ENCODE data around the gene RALGDS. TPM values are rescaled to one million over a fixed set of nuclear protein-coding genes. Genes with fewer than 3 reads are reported as not detected.
A peak's percentile ranks its signal among the peaks of the same experiment; 100 is the strongest.
"Not testable (repeated sequence)": the region's sequence is repeated elsewhere in the genome, so short reads cannot be mapped to it uniquely, and the experiment has no call there.

Gene RALGDS
- total and polyA plus RNA-seq, 7 experiments from 2014 or later, result 17.8 to 123 (median 76.9) TPM

DNA sequence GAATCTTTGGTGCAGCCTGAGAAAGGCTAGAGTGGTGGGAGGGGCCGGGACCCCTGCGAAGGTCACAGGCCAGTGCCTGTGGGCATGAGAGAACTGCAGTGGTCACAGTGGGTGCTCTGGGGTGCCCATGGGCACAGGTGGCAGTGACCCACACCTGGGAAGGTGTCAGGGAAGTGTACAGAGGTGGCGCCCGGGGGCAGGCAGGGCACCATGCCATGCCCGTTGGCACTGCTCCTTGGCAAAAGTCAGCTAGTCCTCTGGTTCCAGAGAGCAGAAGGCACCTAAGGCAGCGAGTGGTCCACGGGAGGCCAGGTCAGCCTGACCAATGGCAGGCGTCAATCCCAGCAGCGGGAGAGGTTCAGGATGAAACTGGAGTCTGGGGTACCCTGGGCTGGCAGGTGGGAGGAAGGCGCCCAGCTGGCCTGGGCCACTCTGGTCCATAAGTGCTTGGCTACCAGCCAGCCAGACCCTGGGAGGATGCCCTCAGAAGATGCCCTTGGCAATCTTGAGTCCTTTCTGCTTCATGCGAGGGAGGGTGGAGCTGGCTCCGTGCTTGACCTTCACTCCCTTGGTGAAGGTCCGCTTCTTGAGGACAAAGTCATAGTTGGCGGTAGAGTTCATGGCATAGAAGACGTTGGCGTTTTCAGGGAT lies 22.8 kb downstream of the RALGDS start:
- H3K36me3 ChIP-seq (ENCODE audit: control insufficient read depth in 2 of 3, insufficient read depth in 3 of 3, low read length in 3 of 3), result peaks cover 35 to 63% (median 39%) of the 10 kb centered on the region in 3 experiments
- no peak overlapping the region for H3K27ac ChIP-seq (ENCODE audit: low read depth, low read length)
- no peak overlapping the region for H3K4me3 Mint-ChIP-seq
- ATAC-seq (no peak), DNase-seq (no peak)
- H3K9me3 Mint-ChIP-seq, result peaks cover 6 to 17% (median 10%) of the 10 kb centered on the region in 11 donors
- ChIA-PET POLR2A (interaction anchor here (0.7 kb wide), 1 partner anchor 12 kb away, joined by 3 read pairs; no protein-coding TSS in a partner anchor), CTCF (interaction anchor here (2.1 kb wide), 1 partner anchor 46 kb away, joined by 5 read pairs; no protein-coding TSS in a partner anchor)
- H3K27ac Mint-ChIP-seq, result no peak overlapping the region
- intact Hi-C loops (cut with micrococcal nuclease), result no loop called here
- H3K36me3 Mint-ChIP-seq, result peaks cover 8 to 61% (median 40%) of the 10 kb centered on the region in 5 donors
- H3K4me1 Mint-ChIP-seq, result peaks cover 0 to 4% (median 0%) of the 10 kb centered on the region in 7 donors
- H3K4me3 ChIP-seq (ENCODE audit: low read length), result no peak overlapping the region
- no peaks in the 10 kb centered on the region for H3K9me3 ChIP-seq (ENCODE audit: control insufficient read depth in 2 of 3, low read length in 3 of 3)
- no peaks in the 10 kb centered on the region for H3K27me3 Mint-ChIP-seq
- H3K27me3 ChIP-seq (ENCODE audit: control insufficient read depth in 2 of 2, insufficient read depth in 2 of 2, low read length in 2 of 2), result no peaks in the 10 kb centered on the region
- no peaks in the 10 kb centered on the region for H3K4me1 ChIP-seq (ENCODE audit: control insufficient read depth in 2 of 2, insufficient read depth in 2 of 2, low read length in 2 of 2)

DNA sequence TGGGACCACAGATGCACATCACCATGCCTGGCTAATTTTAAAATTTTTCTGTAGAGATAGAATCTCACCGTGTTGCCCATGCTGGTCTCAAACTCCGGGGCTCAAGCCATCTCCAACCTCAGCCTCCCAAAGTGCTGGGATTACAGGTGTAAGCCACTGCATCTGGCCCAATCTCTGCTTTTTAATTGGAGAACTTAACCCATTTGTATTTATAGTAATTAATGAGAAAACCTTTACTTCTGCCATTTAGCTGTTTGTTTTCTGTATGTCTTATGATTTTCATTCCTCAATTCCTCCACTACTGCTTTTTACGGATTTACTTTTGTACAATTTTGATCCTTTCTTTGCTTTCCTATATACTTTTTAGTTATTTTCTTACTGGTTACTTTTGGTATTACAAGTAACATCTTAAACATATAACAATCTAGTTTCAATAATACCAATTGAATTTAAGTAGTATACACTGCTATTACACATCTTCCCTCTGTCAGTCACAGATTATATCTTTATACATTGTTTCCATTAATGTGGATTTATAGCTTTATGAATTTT lies 26.1 kb downstream of the RALGDS start:
- Histone ChIP-seq H3K36me3 (ENCODE audit: control insufficient read depth in 2 of 3, insufficient read depth in 3 of 3, low read length in 3 of 3) (peaks cover 16 to 30% (median 21%) of the 10 kb centered on the region in 3 experiments), H3K27me3 (ENCODE audit: control insufficient read depth in 2 of 2, insufficient read depth in 2 of 2, low read length in 2 of 2) (no peaks in the 10 kb centered on the region), H3K9me3 (ENCODE audit: control insufficient read depth in 2 of 3, low read length in 3 of 3) (no peaks in the 10 kb centered on the region), H3K4me1 (ENCODE audit: control insufficient read depth in 2 of 2, insufficient read depth in 2 of 2, low read length in 2 of 2) (no peaks in the 10 kb centered on the region), H3K4me3 (ENCODE audit: low read length) (no peak overlapping the region), H3K27ac (ENCODE audit: low read depth, low read length) (no peak overlapping the region)
- POLR2A ChIA-PET, result no interaction called here
- ATAC-seq (no peak), DNase-seq (no peak)
- H3K4me3 Mint-ChIP-seq, result no peak overlapping the region
- H3K27ac Mint-ChIP-seq, result peak overlapping the region in 1 of 9 donors; percentile 46
- no peaks in the 10 kb centered on the region for H3K27me3 Mint-ChIP-seq
- H3K36me3 Mint-ChIP-seq, result peaks cover 0 to 45% (median 32%) of the 10 kb centered on the region in 5 donors
- intact Hi-C loops (cut with micrococcal nuclease), result no loop called here
- CTCF ChIA-PET, result interaction anchor here (0.6 kb wide), 1 partner anchor 85 kb away, joined by 3 read pairs; no protein-coding TSS in a partner anchor
- H3K9me3 Mint-ChIP-seq, result peaks cover 6 to 17% (median 11%) of the 10 kb centered on the region in 11 donors
- H3K4me1 Mint-ChIP-seq, result peaks cover 0 to 4% (median 0%) of the 10 kb centered on the region in 7 donors

DNA sequence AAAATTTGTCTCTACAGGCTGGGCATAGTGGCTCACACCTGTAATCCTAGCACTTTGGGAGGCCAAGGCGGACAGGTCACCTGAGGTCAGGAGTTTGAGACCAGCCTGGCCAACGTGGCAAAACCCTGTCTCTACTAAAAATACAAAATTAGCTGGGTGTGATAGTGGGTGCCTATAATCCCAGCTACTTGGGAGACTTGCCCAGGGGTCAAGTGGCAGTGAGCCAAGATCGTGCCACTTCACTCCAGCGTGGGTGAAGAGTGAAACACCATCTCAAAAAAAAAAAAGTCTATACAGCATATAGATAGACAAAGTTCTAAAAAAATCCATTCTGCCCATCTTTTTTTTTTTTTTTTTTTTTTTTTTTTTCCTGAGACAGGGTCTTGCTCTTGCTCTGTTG lies 26.7 kb downstream of the RALGDS start:
- H3K27me3 Mint-ChIP-seq; H3K4me3 ChIP-seq (ENCODE audit: low read length); H3K27ac Mint-ChIP-seq; H3K4me1 ChIP-seq (ENCODE audit: control insufficient read depth in 2 of 2, insufficient read depth in 2 of 2, low read length in 2 of 2); H3K4me3 Mint-ChIP-seq; ATAC-seq; H3K27me3 ChIP-seq (ENCODE audit: control insufficient read depth in 2 of 2, insufficient read depth in 2 of 2, low read length in 2 of 2); POLR2A ChIA-PET; CTCF ChIA-PET; H3K27ac ChIP-seq (ENCODE audit: low read depth, low read length); DNase-seq; H3K9me3 ChIP-seq (ENCODE audit: control insufficient read depth in 2 of 3, low read length in 3 of 3); H3K4me1 Mint-ChIP-seq; intact Hi-C loops (cut with micrococcal nuclease): not testable (repeated sequence)
- peaks cover 13 to 26% (median 21%) of the 10 kb centered on the region in 3 experiments for H3K36me3 ChIP-seq (ENCODE audit: control insufficient read depth in 2 of 3, insufficient read depth in 3 of 3, low read length in 3 of 3)
- peaks cover 6 to 17% (median 11%) of the 10 kb centered on the region in 11 donors for H3K9me3 Mint-ChIP-seq
- H3K36me3 Mint-ChIP-seq, result peaks cover 0 to 40% (median 29%) of the 10 kb centered on the region in 5 donors

DNA sequence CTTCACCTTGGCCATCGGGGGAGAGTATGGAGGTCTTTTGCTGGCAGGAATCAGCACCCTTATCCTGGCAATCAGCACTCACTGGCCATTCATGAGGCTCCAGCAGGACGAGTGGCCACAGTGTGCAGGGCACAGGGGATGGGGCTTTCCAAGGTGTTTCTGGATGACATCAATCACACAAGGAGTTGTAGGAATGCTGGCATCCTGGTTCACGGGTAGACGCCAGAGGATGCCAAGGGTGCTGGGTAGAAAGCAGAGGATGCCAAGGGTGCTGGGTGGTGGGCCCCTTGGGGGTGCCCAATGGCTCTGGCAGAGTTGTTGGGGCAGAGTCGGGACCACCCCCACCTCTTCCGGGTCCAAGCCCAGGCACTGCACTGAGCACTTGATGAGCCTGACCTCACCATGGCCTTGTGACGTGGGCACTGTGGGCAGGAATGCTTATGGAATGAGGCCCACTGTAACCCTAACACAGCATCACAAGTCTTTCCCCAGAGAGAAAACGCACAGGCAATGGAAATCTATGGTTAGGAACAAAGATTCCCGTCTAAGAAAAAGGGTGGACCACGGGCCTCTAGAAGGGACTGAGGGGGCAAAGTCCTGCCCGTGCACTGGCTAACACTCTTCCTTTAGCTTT lies 30.2 kb downstream of the RALGDS start:
- CTCF ChIA-PET, result no interaction called here
- DNase-seq (no peak), ATAC-seq (no peak)
- no peaks in the 10 kb centered on the region for H3K36me3 ChIP-seq (ENCODE audit: control insufficient read depth in 2 of 3, insufficient read depth in 3 of 3, low read length in 3 of 3)
- Mint-ChIP-seq H3K27me3 (no peaks in the 10 kb centered on the region), H3K4me3 (no peak overlapping the region), H3K36me3 (peaks cover 0 to 10% (median 2%) of the 10 kb centered on the region in 5 donors), H3K4me1 (no peaks in the 10 kb centered on the region), H3K9me3 (peaks cover 0 to 9% (median 6%) of the 10 kb centered on the region in 11 donors), H3K27ac (no peak overlapping the region)
- H3K9me3 ChIP-seq (ENCODE audit: control insufficient read depth in 2 of 3, low read length in 3 of 3), result no peaks in the 10 kb centered on the region
- H3K27me3 ChIP-seq (ENCODE audit: control insufficient read depth in 2 of 2, insufficient read depth in 2 of 2, low read length in 2 of 2), result no peaks in the 10 kb centered on the region
- H3K4me3 ChIP-seq (ENCODE audit: low read length), result no peak overlapping the region
- POLR2A ChIA-PET, result no interaction called here
- H3K27ac ChIP-seq (ENCODE audit: low read depth, low read length), result no peak overlapping the region
- no peaks in the 10 kb centered on the region for H3K4me1 ChIP-seq (ENCODE audit: control insufficient read depth in 2 of 2, insufficient read depth in 2 of 2, low read length in 2 of 2)
- intact Hi-C loops (cut with micrococcal nuclease), result no loop called here

DNA sequence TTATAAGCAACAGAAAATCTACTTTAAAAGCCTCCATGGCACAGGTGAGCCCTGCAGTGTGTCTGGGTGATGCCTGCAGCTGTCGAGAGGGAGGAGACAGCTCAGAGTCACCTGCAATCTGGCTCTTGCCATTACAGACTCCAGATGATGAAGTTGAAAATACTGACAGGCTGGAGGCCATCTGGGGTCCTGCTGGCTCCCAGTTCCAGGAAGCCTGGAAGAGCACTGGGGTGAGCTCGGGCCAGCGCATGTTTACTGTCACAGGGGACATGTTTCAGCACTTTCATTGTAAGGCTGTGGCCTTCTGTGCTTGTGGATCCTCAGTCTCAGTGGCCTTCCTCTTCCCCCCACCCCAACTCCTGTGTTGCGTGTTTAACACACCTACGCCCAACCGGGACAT lies 30.9 kb downstream of the RALGDS start:
- ChIA-PET CTCF (no interaction called here), POLR2A (no interaction called here)
- peaks cover 0 to 4% (median 0%) of the 10 kb centered on the region in 5 donors for H3K36me3 Mint-ChIP-seq
- intact Hi-C loops (cut with micrococcal nuclease), result no loop called here
- no peaks in the 10 kb centered on the region for H3K36me3 ChIP-seq (ENCODE audit: control insufficient read depth in 2 of 3, insufficient read depth in 3 of 3, low read length in 3 of 3)
- H3K4me3 Mint-ChIP-seq, result no peak overlapping the region
- no peaks in the 10 kb centered on the region for H3K27me3 ChIP-seq (ENCODE audit: control insufficient read depth in 2 of 2, insufficient read depth in 2 of 2, low read length in 2 of 2)
- ATAC-seq (no peak), DNase-seq (no peak)
- no peaks in the 10 kb centered on the region for H3K27me3 Mint-ChIP-seq
- peak overlapping the region in 1 of 9 donors; percentile 59 for H3K27ac Mint-ChIP-seq
- H3K9me3 ChIP-seq (ENCODE audit: control insufficient read depth in 2 of 3, low read length in 3 of 3), result no peaks in the 10 kb centered on the region
- no peak overlapping the region for H3K4me3 ChIP-seq (ENCODE audit: low read length)
- H3K4me1 ChIP-seq (ENCODE audit: control insufficient read depth in 2 of 2, insufficient read depth in 2 of 2, low read length in 2 of 2), result no peaks in the 10 kb centered on the region
- no peak overlapping the region for H3K27ac ChIP-seq (ENCODE audit: low read depth, low read length)
- H3K9me3 Mint-ChIP-seq, result peaks cover 0 to 5% (median 3%) of the 10 kb centered on the region in 11 donors
- H3K4me1 Mint-ChIP-seq, result no peaks in the 10 kb centered on the region

DNA sequence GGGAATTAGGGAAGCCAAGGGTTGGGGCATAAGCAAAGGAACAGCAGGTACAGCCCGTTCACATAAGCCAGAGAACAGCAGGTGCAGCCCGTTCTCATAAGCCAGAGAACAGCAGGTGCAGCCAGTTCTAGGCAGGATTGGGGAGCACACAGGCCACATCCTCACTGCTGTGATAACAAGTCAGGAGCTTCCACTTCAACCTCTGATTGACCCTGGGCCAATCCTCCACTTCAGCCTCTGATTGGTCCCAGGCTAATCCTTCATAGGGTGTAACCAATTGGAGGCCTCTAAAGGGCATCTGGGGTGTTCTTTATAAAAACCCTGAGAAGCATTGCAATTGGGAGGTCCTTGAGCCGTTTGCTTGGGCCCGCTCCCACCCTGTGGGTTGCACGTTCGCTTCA lies 31.8 kb downstream of the RALGDS start:
- no peak for DNase-seq
- no peaks in the 10 kb centered on the region for H3K27me3 Mint-ChIP-seq
- peaks cover 0 to 2% (median 0%) of the 10 kb centered on the region in 11 donors for H3K9me3 Mint-ChIP-seq
- Histone ChIP-seq H3K9me3 (ENCODE audit: control insufficient read depth in 2 of 3, low read length in 3 of 3) (no peaks in the 10 kb centered on the region), H3K27me3 (ENCODE audit: control insufficient read depth in 2 of 2, insufficient read depth in 2 of 2, low read length in 2 of 2) (no peaks in the 10 kb centered on the region), H3K4me1 (ENCODE audit: control insufficient read depth in 2 of 2, insufficient read depth in 2 of 2, low read length in 2 of 2) (no peaks in the 10 kb centered on the region), H3K4me3 (ENCODE audit: low read length) (no peak overlapping the region), H3K36me3 (ENCODE audit: control insufficient read depth in 2 of 3, insufficient read depth in 3 of 3, low read length in 3 of 3) (no peaks in the 10 kb centered on the region), H3K27ac (ENCODE audit: low read depth, low read length) (no peak overlapping the region)
- no peak for ATAC-seq
- POLR2A ChIA-PET, result no interaction called here
- H3K27ac Mint-ChIP-seq, result peak overlapping the region in 1 of 9 donors; percentile 30
- CTCF ChIA-PET, result interaction anchor here (0.7 kb wide), 1 partner anchor 58 kb away, joined by 3 read pairs; no protein-coding TSS in a partner anchor
- no peaks in the 10 kb centered on the region for H3K4me1 Mint-ChIP-seq
- peaks cover 0 to 2% (median 0%) of the 10 kb centered on the region in 5 donors for H3K36me3 Mint-ChIP-seq
- no peak overlapping the region for H3K4me3 Mint-ChIP-seq
- intact Hi-C loops (cut with micrococcal nuclease), result no loop called here
